CD4-positive, alpha-beta T cell (primary cell): ENCODE data around the gene MYBPC3. TPM values are rescaled to one million over a fixed set of nuclear protein-coding genes. Genes with fewer than 3 reads are reported as not detected.

Experiments
- ATAC-seq: fragments of 200-7000 bp; cut with Tn5 transposase; one replicate; pipeline ENCODE4 v1.10.0; 2022; ENCODE audit warnings: mild to moderate bottlenecking; ENCODE audit not compliant: poor library complexity
- CTCF ChIA-PET: fragments of 350-600 bp; sonication (Branson Sonifier 250); formaldehyde crosslinking; loops from one replicate; lab custom pipeline; 2021; ENCODE audit warnings: antibody characterized with exemption, inconsistent platforms; lab: Charles Lee
- POLR2A ChIA-PET: fragments of 350-600 bp; sonication (Branson Sonifier 250); formaldehyde crosslinking; loops from one replicate; lab custom pipeline; 2021; ENCODE audit warnings: antibody characterized with exemption, inconsistent platforms; lab: Charles Lee
- DNase-seq, 14 experiments: peaks; one replicate each; pipeline ENCODE4 v3.0.0-alpha.2; 2013 to 2020; ENCODE audit warnings: mixed read lengths in 2 of 14
- H3K27ac ChIP-seq, 2 donors: one replicate each; pipeline versions ENCODE4 v1.5.1 to v1.7.0; 2013; ENCODE audit warnings: low read length in 2 of 2, low read depth in 1 of 2, mild to moderate bottlenecking in 1 of 2
- H3K27me3 ChIP-seq, 2 experiments: 1 replicate in 1 of 2; 2 replicates in 1 of 2; pipeline versions ENCODE4 v1.6.1 to v1.7.0; 2013; ENCODE audit warnings: low read length in 2 of 2, control low read depth in 1 of 2, mild to moderate bottlenecking in 1 of 2, moderate library complexity in 1 of 2; ENCODE audit not compliant: insufficient read depth in 2 of 2, control insufficient read depth in 1 of 2
- H3K36me3 ChIP-seq: one replicate; pipeline ENCODE4 v1.6.1; 2013; ENCODE audit warnings: low read length, control low read depth; ENCODE audit not compliant: insufficient read depth
- H3K4me1 ChIP-seq: one replicate; pipeline ENCODE4 v1.6.1; 2013; ENCODE audit warnings: low read length, control low read depth; ENCODE audit not compliant: insufficient read depth
- H3K4me3 ChIP-seq: one replicate; pipeline ENCODE4 v1.5.1; 2013; ENCODE audit warnings: mild to moderate bottlenecking, low read length, moderate library complexity
- H3K9me3 ChIP-seq, 2 experiments: 1 replicate in 1 of 2; 2 replicates in 1 of 2; pipeline versions ENCODE4 v1.6.1 to v1.7.0; 2013; ENCODE audit warnings: low read length in 2 of 2, mild to moderate bottlenecking in 2 of 2, control low read depth in 1 of 2, moderate library complexity in 1 of 2; ENCODE audit not compliant: control insufficient read depth in 1 of 2, insufficient read depth in 1 of 2
- H3K27ac Mint-ChIP-seq: one replicate; pipeline ENCODE4 v1.8.0; 2020; ENCODE audit warnings: mixed read lengths
- H3K27me3 Mint-ChIP-seq: one replicate; pipeline ENCODE4 v1.8.0; 2021; ENCODE audit warnings: mixed read lengths
- H3K36me3 Mint-ChIP-seq: one replicate; pipeline ENCODE4 v1.8.0; 2021; ENCODE audit warnings: low read depth, mixed read lengths
- H3K4me1 Mint-ChIP-seq: one replicate; pipeline ENCODE4 v1.8.0; 2021; ENCODE audit warnings: low read depth, mixed read lengths
- H3K4me3 Mint-ChIP-seq: one replicate; pipeline ENCODE4 v1.8.0; 2020; ENCODE audit warnings: mild to moderate bottlenecking, mixed read lengths
- H3K9me3 Mint-ChIP-seq: one replicate; pipeline ENCODE4 v1.8.0; 2020; ENCODE audit warnings: mixed read lengths
- intact Hi-C, 2 experiments: fragments of 100-400 bp; cut with DNase I in 1 of 2; cut with micrococcal nuclease in 1 of 2; formaldehyde crosslinking; loops; one replicate each; pipeline versions ENCODE4 v1.15.1 to v1.9.0; 2023 to 2025; cut with DNase I, micrococcal nuclease
- total RNA-seq, 174 experiments: library from RNA in 2 of 174; stranded (reverse) in 2 of 174; gene quantifications; one replicate each; pipeline ENCODE4 v1.2.3 and lab custom pipeline; 2021 to 2026
- TF ChIP-seq, protein P1 (sequence below): fragments of 200-600 bp; IDR thresholded peaks from one replicate; pipeline ENCODE4 v1.8.0; 2022; ENCODE audit warnings: antibody characterized with exemption, mild to moderate bottlenecking

Gene MYBPC3
- total RNA-seq, 2 experiments from 2014 or later = not detected

- no peaks in the 10 kb centered on the region for H3K9me3 Mint-ChIP-seq
- no peak overlapping the region for H3K27ac Mint-ChIP-seq
- no peak for DNase-seq
- TF ChIP-seq, protein P1, sequence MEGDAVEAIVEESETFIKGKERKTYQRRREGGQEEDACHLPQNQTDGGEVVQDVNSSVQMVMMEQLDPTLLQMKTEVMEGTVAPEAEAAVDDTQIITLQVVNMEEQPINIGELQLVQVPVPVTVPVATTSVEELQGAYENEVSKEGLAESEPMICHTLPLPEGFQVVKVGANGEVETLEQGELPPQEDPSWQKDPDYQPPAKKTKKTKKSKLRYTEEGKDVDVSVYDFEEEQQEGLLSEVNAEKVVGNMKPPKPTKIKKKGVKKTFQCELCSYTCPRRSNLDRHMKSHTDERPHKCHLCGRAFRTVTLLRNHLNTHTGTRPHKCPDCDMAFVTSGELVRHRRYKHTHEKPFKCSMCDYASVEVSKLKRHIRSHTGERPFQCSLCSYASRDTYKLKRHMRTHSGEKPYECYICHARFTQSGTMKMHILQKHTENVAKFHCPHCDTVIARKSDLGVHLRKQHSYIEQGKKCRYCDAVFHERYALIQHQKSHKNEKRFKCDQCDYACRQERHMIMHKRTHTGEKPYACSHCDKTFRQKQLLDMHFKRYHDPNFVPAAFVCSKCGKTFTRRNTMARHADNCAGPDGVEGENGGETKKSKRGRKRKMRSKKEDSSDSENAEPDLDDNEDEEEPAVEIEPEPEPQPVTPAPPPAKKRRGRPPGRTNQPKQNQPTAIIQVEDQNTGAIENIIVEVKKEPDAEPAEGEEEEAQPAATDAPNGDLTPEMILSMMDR = no peak
- Histone ChIP-seq H3K27ac (no peak overlapping the region), H3K27me3 (no peaks in the 10 kb centered on the region), H3K4me3 (no peak overlapping the region), H3K9me3 (no peaks in the 10 kb centered on the region), H3K36me3 (no peaks in the 10 kb centered on the region), H3K4me1 (no peaks in the 10 kb centered on the region)
- H3K27me3 Mint-ChIP-seq = no peaks in the 10 kb centered on the region
- intact Hi-C loops = no loop called here
- H3K4me1 Mint-ChIP-seq = no peaks in the 10 kb centered on the region
- no peak overlapping the region for H3K4me3 Mint-ChIP-seq
- no peak for ATAC-seq
- H3K36me3 Mint-ChIP-seq = no peaks in the 10 kb centered on the region
- CTCF ChIA-PET = no interaction called here
- POLR2A ChIA-PET = no interaction called here
Observed at GRCh38 chr11:47351156-47352126, 1.1 kb downstream of the MYBPC3 start.

DNA sequence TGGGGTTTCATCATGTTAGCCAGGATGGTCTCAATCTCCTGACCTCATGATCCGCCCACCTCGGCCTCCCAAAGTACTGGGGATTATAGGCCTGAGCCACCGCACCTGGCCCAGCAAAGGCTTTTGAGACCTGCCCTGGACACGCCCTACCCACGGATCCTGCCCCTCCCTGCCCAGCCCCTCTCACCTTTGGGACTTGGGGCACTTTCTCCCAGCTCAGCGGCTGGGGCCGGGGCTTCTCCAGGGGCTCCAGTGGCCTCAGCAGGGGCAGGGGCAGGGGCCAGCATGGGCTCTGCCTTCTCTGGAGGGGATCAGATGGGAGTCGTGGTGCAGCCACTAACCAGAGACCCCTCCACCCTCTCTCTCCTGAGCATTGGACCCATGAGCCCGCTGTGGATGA, 2.2 kb downstream of the MYBPC3 start:
- Mint-ChIP-seq H3K36me3 (no peaks in the 10 kb centered on the region), H3K9me3 (no peaks in the 10 kb centered on the region), H3K4me3 (no peak overlapping the region), H3K27me3 (no peaks in the 10 kb centered on the region), H3K27ac (no peak overlapping the region), H3K4me1 (no peaks in the 10 kb centered on the region)
- TF ChIP-seq, protein P1 = no peak
- ChIA-PET CTCF (no interaction called here), POLR2A (no interaction called here)
- Histone ChIP-seq H3K4me3 (no peak overlapping the region), H3K27me3 (no peaks in the 10 kb centered on the region), H3K27ac (no peak overlapping the region), H3K9me3 (no peaks in the 10 kb centered on the region), H3K4me1 (no peaks in the 10 kb centered on the region), H3K36me3 (no peaks in the 10 kb centered on the region)
- DNase-seq = no peak
- intact Hi-C loops = no loop called here
- no peak for ATAC-seq

DNA sequence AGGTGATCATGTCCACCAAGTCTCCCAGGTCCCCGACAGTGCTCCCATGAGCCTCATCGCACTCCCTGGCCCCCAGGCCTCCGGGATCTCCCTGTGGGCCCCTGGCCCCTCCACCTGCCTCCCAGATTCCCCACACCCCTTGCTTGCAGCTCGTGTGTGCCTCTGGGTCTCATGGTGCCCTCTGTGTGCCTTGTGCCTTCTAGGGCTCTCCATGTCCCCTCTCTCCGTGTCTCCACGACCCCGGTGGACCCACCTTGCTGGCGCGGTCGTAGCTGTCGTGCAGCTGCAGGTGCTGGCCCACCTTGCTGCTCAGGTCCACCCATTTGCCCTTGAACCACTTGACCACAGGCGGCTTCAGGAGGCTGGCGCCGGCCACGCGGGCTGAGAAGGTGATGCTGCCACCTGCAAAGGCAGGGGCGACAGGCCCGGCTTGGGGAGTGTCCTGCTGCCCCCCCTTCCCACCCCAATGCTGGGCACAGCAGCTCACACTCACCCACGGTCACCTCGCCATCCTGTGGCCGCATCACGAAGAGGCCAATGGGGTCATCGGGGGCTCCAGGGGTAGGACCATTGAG, 2.9 kb downstream of the MYBPC3 start:
- Mint-ChIP-seq H3K27ac (no peak overlapping the region), H3K9me3 (no peaks in the 10 kb centered on the region), H3K4me1 (no peaks in the 10 kb centered on the region), H3K4me3 (no peak overlapping the region), H3K36me3 (no peaks in the 10 kb centered on the region), H3K27me3 (no peaks in the 10 kb centered on the region)
- H3K9me3 ChIP-seq = no peaks in the 10 kb centered on the region
- intact Hi-C loops = no loop called here
- H3K4me1 ChIP-seq = no peaks in the 10 kb centered on the region
- ChIA-PET CTCF (no interaction called here), POLR2A (no interaction called here)
- no peak for DNase-seq
- no peak overlapping the region for H3K4me3 ChIP-seq
- ATAC-seq = no peak
- H3K27ac ChIP-seq = no peak overlapping the region
- H3K27me3 ChIP-seq = no peaks in the 10 kb centered on the region
- no peaks in the 10 kb centered on the region for H3K36me3 ChIP-seq
- TF ChIP-seq, protein P1 = no peak
